Endothelial cell of umbilical vein (primary cell): Measurements from ENCODE around the gene ABCA2. TPM values are rescaled to one million over a fixed set of nuclear protein-coding genes. Genes with fewer than 3 reads are reported as not detected.

Experiments
- BruUV-seq: library from RNA; stranded (reverse); fragments of 400-500 nt; replicated peaks from 2 replicates; lab custom pipeline; 2021; lab: Mats Ljungman, UMichigan
- CTCF ChIA-PET: fragments of 300-600, 350-600 bp; sonication (Branson Sonifier 250); formaldehyde crosslinking; loops from one replicate; lab custom pipeline; 2021; ENCODE audit warnings: antibody characterized with exemption, inconsistent platforms; lab: Charles Lee
- POLR2A ChIA-PET: fragments of 300-600, 350-600 bp; sonication (Branson Sonifier 250); formaldehyde crosslinking; loops from one replicate; lab custom pipeline; 2021; ENCODE audit warnings: antibody characterized with exemption, inconsistent platforms; lab: Charles Lee
- DNase-seq: peaks from one replicate; pipeline ENCODE4 v3.0.0-alpha.2; 2011; ENCODE audit warnings: low read depth, low spot score
- FAIRE-seq: peaks from 2 replicates; lab custom pipeline; 2011; peaks lifted over from hg19 to GRCh38; lab: Jason Lieb, UNC
- H2AFZ ChIP-seq: 2 replicates; pipeline ENCODE4 v1.6.0; 2012; ENCODE audit warnings: low read depth, low read length, control low read depth, inconsistent platforms
- H3K27ac ChIP-seq: 2 replicates; pipeline ENCODE4 v1.5.1; 2011; ENCODE audit warnings: low read depth, mild to moderate bottlenecking, control low read depth, low read length, moderate library complexity; ENCODE audit not compliant: insufficient read depth
- H3K27me3 ChIP-seq, 2 experiments: 2 replicates each; pipeline versions ENCODE4 v1.6.0 to v1.6.1; 2011; ENCODE audit warnings: low read length in 2 of 2, mixed read lengths in 1 of 2; ENCODE audit not compliant: control insufficient read depth in 2 of 2, insufficient read depth in 2 of 2
- H3K36me3 ChIP-seq, 2 experiments: 2 replicates in 1 of 2; 3 replicates in 1 of 2; pipeline ENCODE4 v1.5.1; 2011; ENCODE audit warnings: low read length in 2 of 2, mild to moderate bottlenecking in 1 of 2, moderate library complexity in 1 of 2; ENCODE audit not compliant: control insufficient read depth in 2 of 2, insufficient read depth in 2 of 2; ENCODE audit errors: extremely low read depth in 1 of 2
- H3K4me1 ChIP-seq: 3 replicates; pipeline ENCODE4 v1.5.1; 2011; ENCODE audit warnings: mild to moderate bottlenecking, low read length; ENCODE audit not compliant: control insufficient read depth, insufficient read depth; ENCODE audit errors: extremely low read depth
- H3K4me2 ChIP-seq: 2 replicates; pipeline ENCODE4 v1.6.1; 2011; ENCODE audit warnings: low read length, control low read depth, mixed read lengths; ENCODE audit not compliant: insufficient read depth
- H3K4me3 ChIP-seq, 3 experiments: fragments of 200-600 bp in 1 of 3; sonication (generic), shearing (Covaris generic) in 1 of 3; replicated peaks in 1 of 3; 2 replicates each; pipeline ENCODE4 v1.5.1; 2011 to 2016; ENCODE audit warnings: control low read depth in 3 of 3, low read length in 3 of 3, mild to moderate bottlenecking in 2 of 3, inconsistent platforms in 1 of 3, low read depth in 1 of 3, moderate library complexity in 1 of 3; ENCODE audit not compliant: insufficient read depth in 1 of 3
- H3K79me2 ChIP-seq: 2 replicates; pipeline ENCODE4 v1.6.0; 2012; ENCODE audit warnings: low read length, inconsistent platforms; ENCODE audit not compliant: control insufficient read depth, insufficient read depth
- H3K9ac ChIP-seq: replicated peaks from 2 replicates; pipeline ENCODE3; 2011; ENCODE audit warnings: low read length, control low read depth; ENCODE audit not compliant: insufficient read depth; ENCODE audit errors: extremely low read depth
- H3K9me1 ChIP-seq: replicated peaks from 3 replicates; pipeline ENCODE4 v1.6.0; 2011; ENCODE audit warnings: mild to moderate bottlenecking, low read length; ENCODE audit not compliant: control insufficient read depth, insufficient read depth; ENCODE audit errors: extremely low read depth
- H3K9me3 ChIP-seq: replicated peaks from 2 replicates; pipeline ENCODE4 v1.5.1; 2012; ENCODE audit warnings: low read length, inconsistent platforms; ENCODE audit not compliant: control insufficient read depth, insufficient read depth
- H4K20me1 ChIP-seq: replicated peaks from 2 replicates; pipeline ENCODE3; 2011; ENCODE audit warnings: mild to moderate bottlenecking, low read length; ENCODE audit not compliant: control insufficient read depth, insufficient read depth; ENCODE audit errors: extremely low read depth
- EZH2 ChIP-seq: IDR thresholded peaks from 2 replicates; pipeline ENCODE4 v1.6.1; 2012; ENCODE audit warnings: borderline replicate concordance, low read depth, mild to moderate bottlenecking, moderate library complexity, low read length, inconsistent platforms; ENCODE audit not compliant: severe bottlenecking
- FOS ChIP-seq: IDR thresholded peaks from 2 replicates; pipeline ENCODE4 v1.6.1; 2011; ENCODE audit warnings: mild to moderate bottlenecking, low read length, moderate library complexity, borderline replicate concordance; ENCODE audit not compliant: insufficient read depth
- GATA2 ChIP-seq: IDR thresholded peaks from 2 replicates; pipeline ENCODE4 v1.7.0; 2011; ENCODE audit warnings: low read depth, mild to moderate bottlenecking, moderate library complexity, mixed read lengths, low read length; ENCODE audit not compliant: insufficient read length, insufficient read depth
- JUN ChIP-seq: IDR thresholded peaks from 2 replicates; pipeline ENCODE4 v1.6.1; 2011; ENCODE audit warnings: borderline replicate concordance, low read depth; ENCODE audit not compliant: insufficient read length, insufficient read depth
- MYC ChIP-seq: IDR thresholded peaks from one replicate; pipeline ENCODE4 v1.6.1; 2011; ENCODE audit warnings: mild to moderate bottlenecking, low read depth, low read length
- POLR2A ChIP-seq: IDR thresholded peaks from 2 replicates; pipeline ENCODE4 v1.6.1; 2012; ENCODE audit warnings: low read depth, mild to moderate bottlenecking, control low read depth, low read length
- POLR2AphosphoS5 ChIP-seq: IDR thresholded peaks from 2 replicates; pipeline ENCODE4 v1.6.1; 2012; ENCODE audit warnings: low read depth, mild to moderate bottlenecking, control low read depth, low read length, moderate library complexity; ENCODE audit not compliant: insufficient read depth
- dilution Hi-C: fragments of 300-500 bp; cut with MboI; formaldehyde crosslinking; loops from one replicate; pipeline ENCODE4 v1.15.0; 2019; ENCODE audit warnings: low sequenced_read_pairs; ENCODE audit not compliant: extremely low pct_ligation_motif_present
- intact Hi-C: fragments of 100-400 bp; cut with micrococcal nuclease; formaldehyde crosslinking; loops from one replicate; pipeline ENCODE4 v1.10.0; 2022
- polyA plus RNA-seq, 4 experiments: library from polyadenylated mRNA; depleted of rRNA in 3 of 4; stranded (reverse) in 3 of 4; unstranded in 1 of 4; fragments of >200 nt; gene quantifications; 2 replicates each; pipeline versions ENCODE4 v1.2.1 to v1.2.3, GENCODE V29; 2011 to 2012; ENCODE audit warnings: missing spikeins in 1 of 4
- total RNA-seq: library from RNA; stranded (reverse); gene quantifications from 2 replicates; pipeline ENCODE4 v1.2.3, GENCODE V29; 2021
- TF ChIP-seq, protein P1 (sequence below), 2 donors: IDR thresholded peaks; 1 replicate in 1 of 2; 2 replicates in 1 of 2; pipeline ENCODE4 v1.5.1; 2011; ENCODE audit warnings: low read length in 2 of 2, mild to moderate bottlenecking in 2 of 2, moderate library complexity in 2 of 2, control low read depth in 1 of 2, inconsistent platforms in 1 of 2, low read depth in 1 of 2; ENCODE audit not compliant: insufficient read depth in 1 of 2; ENCODE audit errors: extremely low read depth in 1 of 2
- TF ChIP-seq, protein P2 (sequence below): IDR thresholded peaks from 2 replicates; pipeline ENCODE4 v1.6.1; 2011; ENCODE audit not compliant: insufficient read depth, insufficient read length

The ABCA2 gene
- total and polyA plus RNA-seq, 2 donors (not counting 3 experiments of a cell fraction or from before 2014, with no cell fraction given), result 20.0 to 29.1 TPM

DNA sequence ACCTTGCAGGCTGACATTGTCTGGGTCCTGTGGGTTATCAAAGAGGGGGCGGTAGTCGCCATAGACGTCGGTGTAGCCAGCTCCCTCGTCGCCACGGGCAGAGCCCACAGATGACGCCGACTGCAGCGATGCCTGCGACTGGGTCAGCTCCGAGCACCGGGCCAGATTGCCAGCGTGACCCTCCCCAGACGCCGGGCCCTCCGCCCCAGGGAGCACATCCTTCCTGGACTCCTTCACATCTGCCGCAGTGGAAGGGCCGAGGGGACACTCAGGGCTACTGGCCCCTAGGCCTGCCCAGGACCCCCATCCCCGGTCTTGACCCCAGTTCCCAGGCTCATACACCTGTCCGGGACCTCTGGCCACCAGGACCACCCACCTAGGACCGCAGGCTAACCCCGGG lies 13.9 kb downstream of the ABCA2 start:
- H4K20me1 ChIP-seq, result no peaks in the 10 kb centered on the region
- dilution Hi-C loops (no loop called here), intact Hi-C loops (no loop called here)
- no peaks in the 10 kb centered on the region for H3K79me2 ChIP-seq
- no peak overlapping the region for H3K4me2 ChIP-seq
- no peak for FAIRE-seq
- TF ChIP-seq POLR2A (no peak), MYC (no peak), GATA2 (no peak), POLR2AphosphoS5 (no peak), FOS (no peak), JUN (no peak), EZH2 (no peak)
- TF ChIP-seq, protein P1, sequence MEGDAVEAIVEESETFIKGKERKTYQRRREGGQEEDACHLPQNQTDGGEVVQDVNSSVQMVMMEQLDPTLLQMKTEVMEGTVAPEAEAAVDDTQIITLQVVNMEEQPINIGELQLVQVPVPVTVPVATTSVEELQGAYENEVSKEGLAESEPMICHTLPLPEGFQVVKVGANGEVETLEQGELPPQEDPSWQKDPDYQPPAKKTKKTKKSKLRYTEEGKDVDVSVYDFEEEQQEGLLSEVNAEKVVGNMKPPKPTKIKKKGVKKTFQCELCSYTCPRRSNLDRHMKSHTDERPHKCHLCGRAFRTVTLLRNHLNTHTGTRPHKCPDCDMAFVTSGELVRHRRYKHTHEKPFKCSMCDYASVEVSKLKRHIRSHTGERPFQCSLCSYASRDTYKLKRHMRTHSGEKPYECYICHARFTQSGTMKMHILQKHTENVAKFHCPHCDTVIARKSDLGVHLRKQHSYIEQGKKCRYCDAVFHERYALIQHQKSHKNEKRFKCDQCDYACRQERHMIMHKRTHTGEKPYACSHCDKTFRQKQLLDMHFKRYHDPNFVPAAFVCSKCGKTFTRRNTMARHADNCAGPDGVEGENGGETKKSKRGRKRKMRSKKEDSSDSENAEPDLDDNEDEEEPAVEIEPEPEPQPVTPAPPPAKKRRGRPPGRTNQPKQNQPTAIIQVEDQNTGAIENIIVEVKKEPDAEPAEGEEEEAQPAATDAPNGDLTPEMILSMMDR (IDR thresholded peaks at IDR 0.05; ENCODE audit: extremely low read depth in 1 of 2, insufficient read depth in 1 of 2, low read depth in 1 of 2, low read length in 2 of 2), result no peak
- TF ChIP-seq, protein P2, sequence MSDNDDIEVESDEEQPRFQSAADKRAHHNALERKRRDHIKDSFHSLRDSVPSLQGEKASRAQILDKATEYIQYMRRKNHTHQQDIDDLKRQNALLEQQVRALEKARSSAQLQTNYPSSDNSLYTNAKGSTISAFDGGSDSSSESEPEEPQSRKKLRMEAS, result no peak
- POLR2A ChIA-PET, result no interaction called here
- BruUV-seq, result no TSS peak
- CTCF ChIA-PET, result interaction anchor here (1.2 to 2.0 kb wide), 2 partner anchors 15 kb away, joined by 3 to 10 read pairs; no protein-coding TSS in a partner anchor
- DNase-seq, result no peak
- no peaks in the 10 kb centered on the region for H3K36me3 ChIP-seq
- no peak overlapping the region for H3K27ac ChIP-seq
- H2AFZ ChIP-seq, result no peak overlapping the region
- no peak overlapping the region for H3K4me3 ChIP-seq
- H3K27me3 ChIP-seq, result no peaks in the 10 kb centered on the region
- H3K4me1 ChIP-seq, result no peaks in the 10 kb centered on the region
- H3K9ac ChIP-seq, result no peak overlapping the region
- H3K9me3 ChIP-seq, result no peaks in the 10 kb centered on the region
- no peaks in the 10 kb centered on the region for H3K9me1 ChIP-seq
